ENCODE measurements around the gene NRDC.

Gene NRDC

GRCh38 chr1:51842261-51842660 is 36.3 kb downstream of the NRDC start:
- no peak overlapping the region for H3K4ac ChIP-seq (ENCODE audit: low read depth in 1 of 2, low read length in 2 of 2)
- H3K36me3 ChIP-seq (ENCODE audit: control insufficient read depth in 1 of 2, insufficient read depth in 2 of 2, low read depth in 1 of 2, low read length in 2 of 2): peaks cover 8 to 33% of the 10 kb centered on the region in 2 experiments
- H3K9me3 ChIP-seq (ENCODE audit: control insufficient read depth, low read length): no peaks in the 10 kb centered on the region
- H3K79me1 ChIP-seq (replicated peaks; ENCODE audit: low read length, poor library complexity, severe bottlenecking): peaks cover 20% of the 10 kb centered on the region
- H3K18ac ChIP-seq (ENCODE audit: low read depth in 1 of 2, low read length in 2 of 2): no peak overlapping the region
- no peak overlapping the region for H3K27ac ChIP-seq (ENCODE audit: low read length, poor library complexity, severe bottlenecking)
- no peak overlapping the region for H4K8ac ChIP-seq (ENCODE audit: low read length)
- WGBS: no CpG with 5 or more reads among the region's 1 CpG
- no peak overlapping the region for H2BK12ac ChIP-seq (ENCODE audit: low read length in 2 of 2)
- no peak overlapping the region for H2AFZ ChIP-seq (ENCODE audit: low read depth, low read length)
- H3K4me1 ChIP-seq (ENCODE audit: control insufficient read depth, insufficient read depth, low read depth, low read length): peaks cover 3% of the 10 kb centered on the region
- H3K14ac ChIP-seq (ENCODE audit: low read length in 2 of 2): no peak overlapping the region
- no peak overlapping the region for H3K23ac ChIP-seq (ENCODE audit: low read length in 2 of 2)
- H3K27me3 ChIP-seq (ENCODE audit: control insufficient read depth in 1 of 2, insufficient read depth in 1 of 2, low read length in 2 of 2): no peaks in the 10 kb centered on the region
- no peak overlapping the region for H3K4me2 ChIP-seq (ENCODE audit: low read length, poor library complexity, severe bottlenecking)
- DNase-seq: no peak
- no peak overlapping the region for H4K91ac ChIP-seq (ENCODE audit: low read length)
- no peak overlapping the region for H2AK5ac ChIP-seq (ENCODE audit: low read length, severe bottlenecking)
- H2BK120ac ChIP-seq (ENCODE audit: low read depth, low read length): no peak overlapping the region
- H2BK15ac ChIP-seq (ENCODE audit: low read depth, poor library complexity, severe bottlenecking): no peak overlapping the region
- H2BK5ac ChIP-seq (ENCODE audit: low read depth, low read length, poor library complexity, severe bottlenecking): no peak overlapping the region
- no peak overlapping the region for H3K9ac ChIP-seq (ENCODE audit: low read length)
- H3K4me3 ChIP-seq (ENCODE audit: insufficient read depth in 1 of 2, low read depth in 1 of 2, low read length in 2 of 2): no peak overlapping the region

- no peak overlapping the region for H2AFZ ChIP-seq (ENCODE audit: low read depth, low read length)
- no peak overlapping the region for H2BK120ac ChIP-seq (ENCODE audit: low read depth, low read length)
- DNase-seq: no peak
- H2BK12ac ChIP-seq (ENCODE audit: low read length in 2 of 2): no peak overlapping the region
- H3K4me1 ChIP-seq (ENCODE audit: control insufficient read depth, insufficient read depth, low read depth, low read length): peaks cover 3% of the 10 kb centered on the region
- H3K23ac ChIP-seq (ENCODE audit: low read length in 2 of 2): no peak overlapping the region
- no peak overlapping the region for H3K9ac ChIP-seq (ENCODE audit: low read length)
- no peaks in the 10 kb centered on the region for H3K27me3 ChIP-seq (ENCODE audit: control insufficient read depth in 1 of 2, insufficient read depth in 1 of 2, low read length in 2 of 2)
- no peak overlapping the region for H3K14ac ChIP-seq (ENCODE audit: low read length in 2 of 2)
- H3K18ac ChIP-seq (ENCODE audit: low read depth in 1 of 2, low read length in 2 of 2): no peak overlapping the region
- H4K8ac ChIP-seq (ENCODE audit: low read length): no peak overlapping the region
- peaks cover 15% of the 10 kb centered on the region for H3K79me1 ChIP-seq (replicated peaks; ENCODE audit: low read length, poor library complexity, severe bottlenecking)
- H3K27ac ChIP-seq (ENCODE audit: low read length, poor library complexity, severe bottlenecking): no peak overlapping the region
- H2BK15ac ChIP-seq (ENCODE audit: low read depth, poor library complexity, severe bottlenecking): no peak overlapping the region
- H3K4me3 ChIP-seq (ENCODE audit: insufficient read depth in 1 of 2, low read depth in 1 of 2, low read length in 2 of 2): no peak overlapping the region
- no peak overlapping the region for H2BK5ac ChIP-seq (ENCODE audit: low read depth, low read length, poor library complexity, severe bottlenecking)
- no peak overlapping the region for H2AK5ac ChIP-seq (ENCODE audit: low read length, severe bottlenecking)
- no peaks in the 10 kb centered on the region for H3K9me3 ChIP-seq (ENCODE audit: control insufficient read depth, low read length)
- WGBS: 97% methylated on average over 3 of the region's 4 CpGs
- H3K36me3 ChIP-seq (ENCODE audit: control insufficient read depth in 1 of 2, insufficient read depth in 2 of 2, low read depth in 1 of 2, low read length in 2 of 2): peaks cover 0 to 39% of the 10 kb centered on the region in 2 experiments
- no peak overlapping the region for H3K4ac ChIP-seq (ENCODE audit: low read depth in 1 of 2, low read length in 2 of 2)
- no peak overlapping the region for H4K91ac ChIP-seq (ENCODE audit: low read length)
- H3K4me2 ChIP-seq (ENCODE audit: low read length, poor library complexity, severe bottlenecking): no peak overlapping the region
These were observed 37.6 kb downstream of the NRDC start for GRCh38 chr1:51840743-51841461.

DNA sequence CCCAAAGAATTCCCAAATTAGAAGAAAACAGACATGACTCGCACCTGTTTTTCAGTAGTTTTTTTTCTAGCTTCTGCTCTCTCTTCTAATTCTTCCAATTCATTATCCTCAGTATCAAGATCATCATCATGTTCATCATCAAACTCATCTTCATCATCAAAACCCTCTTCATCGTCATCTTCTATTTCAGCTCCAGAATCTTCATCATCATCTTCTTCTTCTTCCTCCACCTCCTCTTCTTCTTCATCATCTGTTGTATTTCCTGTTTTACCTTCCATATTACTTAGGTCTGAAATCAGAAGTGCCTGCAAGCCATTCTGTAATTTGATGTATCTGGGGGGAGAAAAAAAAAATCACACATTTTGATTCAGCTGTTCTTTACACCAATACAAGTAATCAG is 38.3 kb downstream of the NRDC start:
- Histone ChIP-seq H3K18ac (ENCODE audit: low read depth in 1 of 2, low read length in 2 of 2) (no peak overlapping the region), H3K23ac (ENCODE audit: low read length in 2 of 2) (no peak overlapping the region), H2AK5ac (ENCODE audit: low read length, severe bottlenecking) (no peak overlapping the region), H3K14ac (ENCODE audit: low read length in 2 of 2) (no peak overlapping the region), H3K9ac (ENCODE audit: low read length) (no peak overlapping the region), H2BK120ac (ENCODE audit: low read depth, low read length) (no peak overlapping the region), H3K36me3 (ENCODE audit: control insufficient read depth in 1 of 2, insufficient read depth in 2 of 2, low read depth in 1 of 2, low read length in 2 of 2) (peaks cover 3 to 44% of the 10 kb centered on the region in 2 experiments), H4K91ac (ENCODE audit: low read length) (no peak overlapping the region), H2AFZ (ENCODE audit: low read depth, low read length) (no peak overlapping the region), H3K4me2 (ENCODE audit: low read length, poor library complexity, severe bottlenecking) (no peak overlapping the region), H2BK15ac (ENCODE audit: low read depth, poor library complexity, severe bottlenecking) (no peak overlapping the region), H3K4ac (ENCODE audit: low read depth in 1 of 2, low read length in 2 of 2) (no peak overlapping the region), H2BK5ac (ENCODE audit: low read depth, low read length, poor library complexity, severe bottlenecking) (no peak overlapping the region), H3K9me3 (ENCODE audit: control insufficient read depth, low read length) (no peaks in the 10 kb centered on the region), H3K27me3 (ENCODE audit: control insufficient read depth in 1 of 2, insufficient read depth in 1 of 2, low read length in 2 of 2) (no peaks in the 10 kb centered on the region), H3K79me1 (replicated peaks; ENCODE audit: low read length, poor library complexity, severe bottlenecking) (peaks cover 16% of the 10 kb centered on the region), H3K4me1 (ENCODE audit: control insufficient read depth, insufficient read depth, low read depth, low read length) (peaks cover 3% of the 10 kb centered on the region), H3K27ac (ENCODE audit: low read length, poor library complexity, severe bottlenecking) (no peak overlapping the region), H4K8ac (ENCODE audit: low read length) (no peak overlapping the region), H3K4me3 (ENCODE audit: insufficient read depth in 1 of 2, low read depth in 1 of 2, low read length in 2 of 2) (no peak overlapping the region), H2BK12ac (ENCODE audit: low read length in 2 of 2) (no peak overlapping the region)
- no peak for DNase-seq
- 98% methylated on average over 2 of the region's 2 CpGs for WGBS

DNA sequence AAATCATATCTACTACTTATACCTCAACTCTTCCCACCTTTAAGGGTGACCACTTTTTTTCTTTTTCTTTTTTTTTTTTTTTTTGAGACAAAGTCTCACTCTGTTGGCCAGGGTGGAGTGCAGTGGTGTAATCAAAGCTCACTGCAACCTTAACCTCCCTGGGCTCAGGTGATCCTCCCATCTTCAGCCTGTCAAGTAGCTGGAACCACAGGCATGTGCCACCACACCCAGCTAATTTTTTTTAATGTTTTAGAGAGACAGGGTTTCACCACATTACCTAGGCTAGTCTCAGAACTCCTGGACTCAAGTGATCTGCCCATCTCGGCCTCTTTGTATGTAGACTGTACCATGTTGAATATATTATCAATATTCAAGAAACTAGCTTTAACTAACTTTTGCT is 39.4 kb downstream of the NRDC start:
- peaks cover 6 to 45% of the 10 kb centered on the region in 2 experiments for H3K36me3 ChIP-seq (ENCODE audit: control insufficient read depth in 1 of 2, insufficient read depth in 2 of 2, low read depth in 1 of 2, low read length in 2 of 2)
- no peak overlapping the region for H2BK5ac ChIP-seq (ENCODE audit: low read depth, low read length, poor library complexity, severe bottlenecking)
- no peak overlapping the region for H3K14ac ChIP-seq (ENCODE audit: low read length in 2 of 2)
- no peak overlapping the region for H3K23ac ChIP-seq (ENCODE audit: low read length in 2 of 2)
- H3K79me1 ChIP-seq (replicated peaks; ENCODE audit: low read length, poor library complexity, severe bottlenecking): peaks cover 14% of the 10 kb centered on the region
- H3K18ac ChIP-seq (ENCODE audit: low read depth in 1 of 2, low read length in 2 of 2): no peak overlapping the region
- H3K4ac ChIP-seq (ENCODE audit: low read depth in 1 of 2, low read length in 2 of 2): no peak overlapping the region
- no peaks in the 10 kb centered on the region for H3K27me3 ChIP-seq (ENCODE audit: control insufficient read depth in 1 of 2, insufficient read depth in 1 of 2, low read length in 2 of 2)
- H2BK12ac ChIP-seq (ENCODE audit: low read length in 2 of 2): no peak overlapping the region
- no peak overlapping the region for H3K9ac ChIP-seq (ENCODE audit: low read length)
- no peak overlapping the region for H3K27ac ChIP-seq (ENCODE audit: low read length, poor library complexity, severe bottlenecking)
- no peak overlapping the region for H3K4me2 ChIP-seq (ENCODE audit: low read length, poor library complexity, severe bottlenecking)
- H3K4me1 ChIP-seq (ENCODE audit: control insufficient read depth, insufficient read depth, low read depth, low read length): peaks cover 3% of the 10 kb centered on the region
- no peak overlapping the region for H2BK120ac ChIP-seq (ENCODE audit: low read depth, low read length)
- H4K8ac ChIP-seq (ENCODE audit: low read length): no peak overlapping the region
- no peak overlapping the region for H3K4me3 ChIP-seq (ENCODE audit: insufficient read depth in 1 of 2, low read depth in 1 of 2, low read length in 2 of 2)
- H2AK5ac ChIP-seq (ENCODE audit: low read length, severe bottlenecking): no peak overlapping the region
- H3K9me3 ChIP-seq (ENCODE audit: control insufficient read depth, low read length): no peaks in the 10 kb centered on the region
- DNase-seq: no peak
- no peak overlapping the region for H4K91ac ChIP-seq (ENCODE audit: low read length)
- no peak overlapping the region for H2BK15ac ChIP-seq (ENCODE audit: low read depth, poor library complexity, severe bottlenecking)
- H2AFZ ChIP-seq (ENCODE audit: low read depth, low read length): no peak overlapping the region
- WGBS: no CpG with 5 or more reads among the region's 1 CpG

All from mesenchymal stem cell (in vitro differentiated cells and primary cell).